GM19452 (cell line): ENCODE data around the gene METTL22.

Source experiments
- ATAC-seq: cut with Tn5 transposase; IDR thresholded peaks from one replicate; pipeline ENCODE4 v1.9.1; 2021; ENCODE audit not compliant: unreplicated experiment

The METTL22 gene

GRCh38 chr16:8663192-8664089 is 41.9 kb downstream of the METTL22 start:
- no peak for ATAC-seq

- ATAC-seq: no peak
These were observed 44.0 kb downstream of the METTL22 start for GRCh38 chr16:8665529-8665928.

- no peak for ATAC-seq
These were observed 46.0 kb downstream of the METTL22 start for GRCh38 chr16:8667492-8667891.

GRCh38 chr16:8668113-8668512 is 46.6 kb downstream of the METTL22 start:
- no peak for ATAC-seq

- no peak for ATAC-seq
These were observed 48.0 kb downstream of the METTL22 start for GRCh38 chr16:8669481-8669880.

GRCh38 chr16:8670014-8670560 is 48.6 kb downstream of the METTL22 start:
- no peak for ATAC-seq

GRCh38 chr16:8673611-8674412 is 52.3 kb downstream of the METTL22 start:
- ATAC-seq: peak; percentile 53

- peak; percentile 100 for ATAC-seq
These were observed 53.0 kb downstream of the METTL22 start, which contains the start of gene ABAT for GRCh38 chr16:8674413-8675022. TSS of gene ABAT (plus strand) at chr16:8674617. CDS start at chr16:8735740, 61,123 bp downstream.

GRCh38 chr16:8675183-8676159 is 54.0 kb downstream of the METTL22 start:
- no peak for ATAC-seq

- ATAC-seq: no peak
These were observed 54.7 kb downstream of the METTL22 start for GRCh38 chr16:8676160-8676547.

GRCh38 chr16:8676737-8677375 is 55.4 kb downstream of the METTL22 start:
- ATAC-seq: no peak

GRCh38 chr16:8677481-8677880 is 56.0 kb downstream of the METTL22 start:
- ATAC-seq: no peak

GRCh38 chr16:8678068-8678927 is 56.8 kb downstream of the METTL22 start:
- ATAC-seq: no peak

- no peak for ATAC-seq
These were observed 57.7 kb downstream of the METTL22 start for GRCh38 chr16:8679151-8679550.

- ATAC-seq: no peak
These were observed 61.2 kb downstream of the METTL22 start for GRCh38 chr16:8682551-8683259.

- no peak for ATAC-seq
These were observed 62.1 kb downstream of the METTL22 start for GRCh38 chr16:8683640-8684039.

GRCh38 chr16:8685617-8686016 is 64.1 kb downstream of the METTL22 start:
- no peak for ATAC-seq

- ATAC-seq: no peak
These were observed 64.6 kb downstream of the METTL22 start for GRCh38 chr16:8686031-8686621.
